ENCODE data around the gene TCHP.

DNA sequence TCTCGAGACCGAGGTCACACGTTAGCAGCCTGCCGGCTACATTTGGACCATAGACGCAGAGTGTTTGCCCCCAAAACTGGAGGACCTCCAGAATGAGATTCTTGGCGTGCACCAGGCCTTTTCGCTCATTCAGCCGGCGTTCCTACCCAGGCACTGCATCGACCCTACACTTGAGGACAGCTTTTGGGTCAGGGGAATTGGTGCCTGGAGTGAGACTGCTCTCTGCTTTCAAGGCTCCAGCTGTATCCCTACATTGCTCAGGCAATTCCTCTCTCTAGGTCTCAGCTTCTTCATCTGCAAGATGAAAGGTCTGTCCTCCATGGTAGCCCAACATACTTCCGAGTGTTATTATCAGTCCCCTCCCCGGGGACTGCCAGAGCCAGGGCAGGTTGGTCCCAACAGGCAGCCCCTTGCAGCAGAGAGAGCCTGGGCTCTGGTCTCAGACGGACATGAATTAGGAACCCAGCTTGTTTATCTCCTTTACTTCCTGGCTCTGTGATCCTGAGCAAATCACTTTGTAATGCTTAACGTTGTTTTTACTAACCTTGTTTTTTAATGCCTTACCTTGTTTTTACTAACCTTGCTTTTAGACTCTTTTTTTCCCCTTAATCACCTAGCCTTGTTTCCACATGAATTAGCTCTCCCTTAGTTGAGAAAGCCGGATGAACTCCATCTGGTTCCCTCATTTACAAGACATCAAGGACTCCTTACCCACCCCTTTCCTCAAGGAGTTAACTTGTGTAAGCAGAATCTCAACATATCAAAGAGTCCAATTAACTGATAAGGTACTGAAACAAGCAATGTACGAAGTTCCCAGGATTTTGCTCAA is 892 bp downstream of the TCHP start:
- TF ChIP-seq, protein P1, sequence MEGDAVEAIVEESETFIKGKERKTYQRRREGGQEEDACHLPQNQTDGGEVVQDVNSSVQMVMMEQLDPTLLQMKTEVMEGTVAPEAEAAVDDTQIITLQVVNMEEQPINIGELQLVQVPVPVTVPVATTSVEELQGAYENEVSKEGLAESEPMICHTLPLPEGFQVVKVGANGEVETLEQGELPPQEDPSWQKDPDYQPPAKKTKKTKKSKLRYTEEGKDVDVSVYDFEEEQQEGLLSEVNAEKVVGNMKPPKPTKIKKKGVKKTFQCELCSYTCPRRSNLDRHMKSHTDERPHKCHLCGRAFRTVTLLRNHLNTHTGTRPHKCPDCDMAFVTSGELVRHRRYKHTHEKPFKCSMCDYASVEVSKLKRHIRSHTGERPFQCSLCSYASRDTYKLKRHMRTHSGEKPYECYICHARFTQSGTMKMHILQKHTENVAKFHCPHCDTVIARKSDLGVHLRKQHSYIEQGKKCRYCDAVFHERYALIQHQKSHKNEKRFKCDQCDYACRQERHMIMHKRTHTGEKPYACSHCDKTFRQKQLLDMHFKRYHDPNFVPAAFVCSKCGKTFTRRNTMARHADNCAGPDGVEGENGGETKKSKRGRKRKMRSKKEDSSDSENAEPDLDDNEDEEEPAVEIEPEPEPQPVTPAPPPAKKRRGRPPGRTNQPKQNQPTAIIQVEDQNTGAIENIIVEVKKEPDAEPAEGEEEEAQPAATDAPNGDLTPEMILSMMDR (IDR thresholded peaks at IDR 0.05): no peak
- no peak for TF ChIP-seq POLR2A (IDR thresholded peaks at IDR 0.05)
